ENCODE results near the gene TBC1D23.
A peak's percentile ranks its signal among the peaks of the same experiment; 100 is the strongest.
"Not testable (repeated sequence)": the region's sequence is repeated elsewhere in the genome, so short reads cannot be mapped to it uniquely, and the experiment has no call there.

TBC1D23 gene

DNA sequence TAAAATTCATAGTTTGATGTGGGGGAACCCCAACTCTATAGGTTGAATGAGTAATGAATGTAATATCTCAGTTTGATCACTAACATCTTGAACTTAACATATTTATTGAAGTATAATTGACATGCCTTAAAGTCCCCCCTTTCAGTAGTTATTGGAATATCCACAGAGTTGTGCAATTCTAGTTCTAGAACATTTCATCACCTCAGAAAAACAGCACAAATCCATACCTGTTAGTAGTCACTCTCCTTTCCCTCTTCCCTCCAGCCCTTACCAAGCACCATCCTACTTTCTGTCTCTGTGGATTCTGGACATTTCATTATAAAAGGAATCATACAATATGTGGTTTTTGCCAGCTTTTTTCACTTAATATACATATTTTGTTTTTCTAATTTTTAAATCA lies 65.0 kb downstream of the TBC1D23 start:
- Mint-ChIP-seq H3K4me1 (no peaks in the 10 kb centered on the region), H3K4me3 (no peak overlapping the region), H3K27me3 (no peaks in the 10 kb centered on the region), H3K27ac (ENCODE audit: low read depth) (no peak overlapping the region), H3K9me3 (no peaks in the 10 kb centered on the region), H3K36me3 (ENCODE audit: insufficient read depth) (peaks cover 11% of the 10 kb centered on the region)
- ATAC-seq (replicated peaks; ENCODE audit: extremely low read depth, poor library complexity, severe bottlenecking) (no peak), DNase-seq (ENCODE audit: low spot score in 2 of 2) (no peak)

DNA sequence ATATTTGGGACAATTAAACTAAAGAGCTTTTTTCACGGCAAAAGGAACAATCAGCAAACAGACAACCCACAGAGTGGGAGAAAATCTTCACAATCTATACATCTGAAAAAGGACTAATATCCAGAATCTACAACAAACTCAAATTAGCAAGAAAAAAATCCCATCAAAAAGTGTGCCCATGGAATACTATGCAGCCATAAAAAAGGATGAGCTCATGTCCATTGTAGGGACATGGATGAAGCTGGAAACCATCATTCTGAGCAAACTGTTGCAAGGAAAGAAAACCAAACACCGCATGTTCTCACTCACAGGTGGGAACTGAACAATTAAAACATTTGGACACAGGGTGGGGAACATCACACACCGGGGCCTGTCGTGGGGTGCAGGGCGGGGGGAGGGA lies 66.6 kb downstream of the TBC1D23 start:
- ATAC-seq (replicated peaks; ENCODE audit: extremely low read depth, poor library complexity, severe bottlenecking); H3K4me1 Mint-ChIP-seq; DNase-seq (ENCODE audit: low spot score in 2 of 2); H3K27me3 Mint-ChIP-seq; H3K4me3 Mint-ChIP-seq; H3K9me3 Mint-ChIP-seq; H3K27ac Mint-ChIP-seq (ENCODE audit: low read depth): not testable (repeated sequence)
- peaks cover 11% of the 10 kb centered on the region for H3K36me3 Mint-ChIP-seq (ENCODE audit: insufficient read depth)

DNA sequence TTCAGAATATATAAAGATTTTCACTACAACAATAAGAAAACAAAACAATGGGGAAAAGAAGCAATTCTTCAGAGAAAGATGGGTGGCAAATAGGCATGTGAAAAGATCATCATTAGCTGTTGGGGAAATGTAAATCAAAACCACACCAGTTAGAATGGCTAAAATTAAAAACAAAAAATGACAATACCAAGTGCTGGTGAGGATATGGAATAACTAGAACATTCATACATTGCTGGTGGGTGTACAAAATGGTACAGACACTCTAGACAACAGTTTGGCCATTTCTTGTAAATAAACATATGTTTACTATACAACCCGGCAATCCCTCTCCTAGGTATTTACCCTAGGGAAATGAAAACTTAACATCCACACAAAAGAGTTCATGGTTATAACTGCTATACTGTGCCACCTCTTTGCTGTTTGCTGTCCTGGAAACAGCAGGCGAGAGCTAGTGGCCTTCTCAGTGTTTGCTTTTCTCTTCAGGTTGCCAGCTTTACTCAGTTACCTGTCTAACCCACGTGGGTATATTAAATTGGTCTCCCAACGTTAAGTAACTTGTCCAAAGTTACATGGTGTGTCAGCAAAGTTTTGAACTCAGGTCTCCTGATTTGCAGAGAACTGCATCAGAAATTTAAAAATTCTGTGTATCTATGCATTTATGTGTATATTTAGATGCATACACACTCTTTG lies 69.2 kb downstream of the TBC1D23 start:
- no peak for ATAC-seq (replicated peaks; ENCODE audit: extremely low read depth, poor library complexity, severe bottlenecking)
- Mint-ChIP-seq H3K4me3 (no peak overlapping the region), H3K4me1 (peaks cover 2% of the 10 kb centered on the region), H3K9me3 (no peaks in the 10 kb centered on the region), H3K27ac (ENCODE audit: low read depth) (no peak overlapping the region), H3K27me3 (no peaks in the 10 kb centered on the region), H3K36me3 (ENCODE audit: insufficient read depth) (peaks cover 9% of the 10 kb centered on the region)
- no peak for DNase-seq (ENCODE audit: low spot score in 2 of 2)

DNA sequence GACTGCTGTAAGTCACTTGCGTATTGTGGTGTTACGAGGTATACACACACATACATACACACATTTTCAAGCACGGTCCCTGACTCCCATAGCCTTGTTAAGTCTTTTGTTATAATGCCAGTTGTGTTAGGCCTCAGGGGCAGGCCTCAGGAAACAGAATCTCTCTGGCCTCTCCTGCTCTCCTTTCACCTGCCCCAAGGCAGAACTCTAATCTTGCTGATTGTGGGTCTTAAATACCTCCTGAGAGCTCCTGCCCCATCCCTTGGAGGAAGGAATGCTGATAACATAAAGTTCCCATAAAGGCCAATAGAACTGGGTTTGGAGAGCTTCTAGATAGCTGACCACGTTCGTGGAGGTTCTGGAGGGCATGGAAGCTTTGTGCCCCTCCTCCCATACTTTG lies 69.9 kb downstream of the TBC1D23 start:
- no peak overlapping the region for H3K4me3 Mint-ChIP-seq
- no peaks in the 10 kb centered on the region for H3K9me3 Mint-ChIP-seq
- H3K27ac Mint-ChIP-seq (ENCODE audit: low read depth): no peak overlapping the region
- H3K36me3 Mint-ChIP-seq (ENCODE audit: insufficient read depth): peaks cover 8% of the 10 kb centered on the region
- ATAC-seq (replicated peaks; ENCODE audit: extremely low read depth, poor library complexity, severe bottlenecking) (no peak), DNase-seq (ENCODE audit: low spot score in 2 of 2) (no peak)
- no peaks in the 10 kb centered on the region for H3K27me3 Mint-ChIP-seq
- peaks cover 9% of the 10 kb centered on the region for H3K4me1 Mint-ChIP-seq

DNA sequence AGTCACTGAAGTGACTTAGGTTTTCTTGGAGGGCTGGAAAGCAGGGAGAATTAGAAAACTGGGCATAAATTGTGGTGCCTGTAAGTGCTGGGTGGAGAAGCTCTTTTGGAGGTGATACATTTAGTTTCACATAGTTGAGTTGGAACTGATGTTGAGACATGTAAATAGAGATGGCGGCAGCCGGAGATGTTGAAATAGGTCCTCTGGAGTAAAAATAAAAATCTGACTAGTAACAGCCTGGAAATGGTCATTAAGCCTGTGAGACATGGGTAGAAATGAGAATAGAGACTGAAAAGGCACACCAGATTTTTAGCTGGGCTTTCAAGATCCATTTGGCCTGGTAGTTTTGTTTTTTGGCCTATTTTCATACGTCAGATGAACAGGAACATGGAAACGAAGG lies 70.9 kb downstream of the TBC1D23 start:
- H3K27ac Mint-ChIP-seq (ENCODE audit: low read depth): no peak overlapping the region
- no peaks in the 10 kb centered on the region for H3K9me3 Mint-ChIP-seq
- no peak for DNase-seq (ENCODE audit: low spot score in 2 of 2)
- no peak for ATAC-seq (replicated peaks; ENCODE audit: extremely low read depth, poor library complexity, severe bottlenecking)
- H3K36me3 Mint-ChIP-seq (ENCODE audit: insufficient read depth): peaks cover 5% of the 10 kb centered on the region
- H3K27me3 Mint-ChIP-seq: no peaks in the 10 kb centered on the region
- peaks cover 15% of the 10 kb centered on the region for H3K4me1 Mint-ChIP-seq
- no peak overlapping the region for H3K4me3 Mint-ChIP-seq

DNA sequence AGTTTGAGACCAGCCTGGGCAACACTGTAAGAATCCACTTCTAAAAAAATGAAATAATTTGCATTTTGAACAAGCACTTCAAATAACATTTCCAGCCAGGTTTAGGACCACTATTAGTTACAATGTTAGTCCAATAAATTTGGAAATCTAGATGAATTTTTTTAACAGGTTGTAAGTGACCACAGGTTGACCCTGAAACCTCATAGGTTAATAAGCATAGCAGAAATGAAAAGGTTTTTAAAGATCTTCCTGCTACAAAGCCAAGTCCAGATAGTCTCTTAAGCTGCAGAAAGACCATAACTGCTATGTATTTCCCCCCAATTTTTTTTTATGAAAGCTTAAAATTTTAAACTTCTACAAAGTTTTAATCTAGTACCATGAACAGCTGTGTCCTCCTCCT lies 72.3 kb downstream of the TBC1D23 start:
- H3K27me3 Mint-ChIP-seq: no peaks in the 10 kb centered on the region
- H3K9me3 Mint-ChIP-seq: no peaks in the 10 kb centered on the region
- H3K27ac Mint-ChIP-seq (ENCODE audit: low read depth): peak overlapping the region; percentile 70
- no peak for ATAC-seq (replicated peaks; ENCODE audit: extremely low read depth, poor library complexity, severe bottlenecking)
- peaks cover 15% of the 10 kb centered on the region for H3K4me1 Mint-ChIP-seq
- no peaks in the 10 kb centered on the region for H3K36me3 Mint-ChIP-seq (ENCODE audit: insufficient read depth)
- no peak for DNase-seq (ENCODE audit: low spot score in 2 of 2)
- no peak overlapping the region for H3K4me3 Mint-ChIP-seq

DNA sequence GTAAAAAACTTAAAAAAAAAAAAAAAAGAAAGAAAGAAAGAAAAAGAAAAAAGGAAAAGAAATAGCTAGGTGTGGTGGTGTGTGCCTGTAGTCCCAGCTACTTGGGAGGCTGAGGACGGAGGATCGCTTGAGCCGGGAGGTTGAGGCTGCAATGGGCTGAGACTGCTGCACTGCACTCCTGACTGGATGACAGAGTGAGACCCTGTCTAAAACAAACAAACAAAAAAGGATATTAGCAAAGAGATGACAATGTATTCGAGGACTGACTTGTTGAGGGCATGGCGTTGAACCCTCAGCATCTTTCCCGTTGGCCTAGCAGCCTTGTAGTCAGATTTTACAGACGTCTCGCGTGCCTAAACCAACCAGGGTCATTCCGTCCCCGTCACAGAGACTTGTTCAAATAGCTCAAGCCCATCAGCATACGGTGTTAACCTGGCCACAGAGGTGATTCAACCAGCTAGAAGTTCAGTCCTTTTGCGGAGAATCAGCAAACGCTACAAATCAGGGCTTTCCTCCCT lies 73.2 kb downstream of the TBC1D23 start:
- Mint-ChIP-seq H3K4me1 (peaks cover 19% of the 10 kb centered on the region), H3K27me3 (no peaks in the 10 kb centered on the region), H3K4me3 (peak overlapping the region; percentile 89), H3K27ac (ENCODE audit: low read depth) (peak overlapping the region; percentile 70), H3K36me3 (ENCODE audit: insufficient read depth) (no peaks in the 10 kb centered on the region), H3K9me3 (no peaks in the 10 kb centered on the region)
- ATAC-seq (replicated peaks; ENCODE audit: extremely low read depth, poor library complexity, severe bottlenecking) (no peak), DNase-seq (ENCODE audit: low spot score in 2 of 2) (no peak)

DNA sequence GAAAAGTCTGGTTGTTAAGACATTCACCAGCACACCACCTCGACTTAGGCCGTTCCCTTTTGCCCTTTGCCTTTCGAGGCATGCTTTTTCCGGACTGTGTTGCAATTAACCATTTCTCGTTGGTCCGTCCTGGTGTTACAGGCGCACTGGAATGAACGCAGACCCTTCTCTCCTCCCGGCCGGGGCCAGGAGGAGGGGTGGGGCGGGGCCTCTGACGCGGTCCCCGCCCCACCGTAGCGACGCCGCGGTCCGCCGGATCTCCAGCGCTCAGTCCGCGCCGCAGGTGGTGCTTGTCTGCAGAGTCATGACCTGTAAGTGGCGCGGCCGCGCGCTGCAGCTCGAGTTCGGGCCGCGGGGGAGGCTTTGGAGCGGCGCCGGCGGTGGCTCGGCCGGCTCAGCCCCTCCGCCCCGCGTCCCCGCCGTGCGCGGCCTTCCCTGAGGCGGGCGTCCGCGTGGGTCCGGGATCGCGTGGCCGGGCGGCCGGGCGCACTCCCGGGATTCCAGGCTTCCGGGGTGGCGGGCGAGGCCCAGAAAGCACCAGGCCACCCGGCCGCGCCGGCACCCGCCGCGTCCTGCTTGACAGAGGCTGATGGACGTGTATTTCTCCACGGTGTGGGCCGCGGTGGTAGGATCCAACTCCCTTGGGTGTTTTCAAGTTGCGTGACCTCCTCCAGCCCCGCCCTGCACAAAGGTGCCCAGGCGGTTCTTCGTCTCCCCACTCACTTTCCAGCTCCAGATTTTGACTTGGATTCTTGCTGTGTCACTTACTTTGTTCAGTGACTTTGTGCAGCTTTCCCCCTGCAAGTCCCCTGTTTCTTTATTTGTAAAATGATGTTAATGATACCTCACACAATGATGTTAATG lies 73.9 kb downstream of the TBC1D23 start, which contains the start of gene NIT2:
Gene NIT2 (plus strand): TSS at position 270 of the 864 bp plus-strand sequence. CDS start 35 bp downstream, at position 305.
- peak within 1 kb of the TSS; percentile 89 for H3K4me3 Mint-ChIP-seq
- H3K27me3 Mint-ChIP-seq: no peaks in the 10 kb centered on the region
- no peaks in the 10 kb centered on the region for H3K9me3 Mint-ChIP-seq
- ATAC-seq (replicated peaks; ENCODE audit: extremely low read depth, poor library complexity, severe bottlenecking) (peak; percentile 92), DNase-seq (ENCODE audit: low spot score in 2 of 2) (peak; percentile 45 to 55)
- peaks cover 19% of the 10 kb centered on the region for H3K4me1 Mint-ChIP-seq
- peak within 1 kb of the TSS; percentile 92 for H3K27ac Mint-ChIP-seq (ENCODE audit: low read depth)
- peaks cover 5% of the 10 kb centered on the region for H3K36me3 Mint-ChIP-seq (ENCODE audit: insufficient read depth)

DNA sequence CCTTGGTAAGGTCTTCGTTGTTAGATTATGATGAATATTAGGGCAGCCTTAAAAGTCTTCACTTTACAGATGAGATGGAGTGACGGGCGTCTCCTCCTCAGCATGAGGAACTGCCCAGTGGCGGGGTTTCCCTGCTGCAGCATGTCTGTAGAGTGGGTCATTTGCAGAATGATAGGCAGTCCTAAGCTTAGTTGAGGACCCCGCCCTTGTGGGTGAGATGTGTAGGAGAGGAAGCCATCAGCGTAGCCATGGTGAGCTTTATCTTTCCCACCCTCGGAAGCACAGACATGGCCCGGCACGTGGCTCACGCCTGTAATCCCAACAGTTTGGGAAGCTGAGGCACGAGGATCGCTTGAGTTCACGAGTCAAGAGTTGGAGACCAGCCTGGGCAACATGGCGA lies 74.6 kb downstream of the TBC1D23 start:
- no peaks in the 10 kb centered on the region for H3K9me3 Mint-ChIP-seq
- H3K27me3 Mint-ChIP-seq: no peaks in the 10 kb centered on the region
- H3K4me1 Mint-ChIP-seq: peaks cover 19% of the 10 kb centered on the region
- no peak for DNase-seq (ENCODE audit: low spot score in 2 of 2)
- no peak for ATAC-seq (replicated peaks; ENCODE audit: extremely low read depth, poor library complexity, severe bottlenecking)
- H3K27ac Mint-ChIP-seq (ENCODE audit: low read depth): peak overlapping the region; percentile 92
- peak overlapping the region; percentile 89 for H3K4me3 Mint-ChIP-seq
- peaks cover 6% of the 10 kb centered on the region for H3K36me3 Mint-ChIP-seq (ENCODE audit: insufficient read depth)

DNA sequence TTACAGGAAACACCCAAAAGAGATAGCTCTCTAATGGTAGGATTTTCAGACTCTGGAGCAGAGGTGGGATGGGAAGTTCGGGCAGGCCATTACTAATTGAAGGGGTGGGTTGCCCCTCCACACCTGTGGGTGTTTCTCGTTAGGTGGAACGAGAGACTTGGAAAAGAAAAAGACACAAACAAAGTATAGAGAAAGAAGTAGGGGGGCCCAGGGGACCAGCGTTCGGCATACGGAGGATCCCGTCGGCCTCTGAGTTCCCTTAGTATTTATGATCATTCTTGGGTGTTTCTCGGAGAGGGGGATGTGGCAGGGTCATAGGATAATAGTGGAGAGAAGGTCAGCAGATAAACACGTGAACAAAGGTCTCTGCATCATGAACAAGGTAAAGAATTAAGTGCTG lies 75.4 kb downstream of the TBC1D23 start:
- not testable (repeated sequence) for ATAC-seq (replicated peaks; ENCODE audit: extremely low read depth, poor library complexity, severe bottlenecking); DNase-seq (ENCODE audit: low spot score in 2 of 2); H3K9me3 Mint-ChIP-seq; H3K4me3 Mint-ChIP-seq; H3K27me3 Mint-ChIP-seq
- H3K36me3 Mint-ChIP-seq (ENCODE audit: insufficient read depth): peaks cover 13% of the 10 kb centered on the region
- H3K4me1 Mint-ChIP-seq: peaks cover 19% of the 10 kb centered on the region
- H3K27ac Mint-ChIP-seq (ENCODE audit: low read depth): peak overlapping the region; percentile 92

DNA sequence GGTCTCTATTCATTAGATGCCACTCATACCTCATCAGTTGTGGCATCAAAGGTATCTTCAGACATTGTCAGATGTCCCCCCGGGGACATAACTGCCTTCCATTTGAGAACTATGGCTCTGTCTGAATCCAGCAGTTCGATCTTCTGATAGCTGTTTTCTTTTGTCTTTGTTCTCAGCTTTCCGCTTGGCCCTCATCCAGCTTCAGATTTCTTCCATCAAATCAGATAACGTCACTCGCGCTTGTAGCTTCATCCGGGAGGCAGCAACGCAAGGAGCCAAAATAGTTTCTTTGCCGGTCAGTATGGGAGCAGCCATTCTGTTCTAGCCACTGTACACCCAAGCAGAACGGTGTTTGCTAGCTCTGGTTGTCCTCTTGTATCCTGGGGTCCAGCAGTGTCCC lies 78.1 kb downstream of the TBC1D23 start:
- no peak overlapping the region for H3K4me3 Mint-ChIP-seq

DNA sequence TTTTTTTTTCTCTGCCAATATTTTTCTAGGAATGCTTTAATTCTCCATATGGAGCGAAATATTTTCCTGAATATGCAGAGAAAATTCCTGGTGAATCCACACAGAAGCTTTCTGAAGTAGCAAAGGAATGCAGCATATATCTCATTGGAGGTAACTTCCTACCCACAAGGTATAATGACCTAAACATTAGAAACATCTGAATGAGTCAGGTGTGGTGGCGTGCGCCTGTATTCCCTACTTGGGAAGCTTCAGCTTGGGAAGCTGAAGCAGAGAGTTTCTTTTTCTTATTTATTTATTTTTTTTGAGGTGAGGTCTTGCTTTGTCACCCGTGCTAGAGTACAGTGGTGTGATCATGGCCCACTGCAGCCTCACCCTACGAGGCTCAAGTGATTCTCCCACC lies 79.0 kb downstream of the TBC1D23 start:
- Mint-ChIP-seq H3K4me3 (no peak overlapping the region), H3K36me3 (ENCODE audit: insufficient read depth) (peaks cover 30% of the 10 kb centered on the region), H3K4me1 (peaks cover 19% of the 10 kb centered on the region), H3K27ac (ENCODE audit: low read depth) (no peak overlapping the region), H3K27me3 (no peaks in the 10 kb centered on the region), H3K9me3 (no peaks in the 10 kb centered on the region)
- DNase-seq (ENCODE audit: low spot score in 2 of 2) (no peak), ATAC-seq (replicated peaks; ENCODE audit: extremely low read depth, poor library complexity, severe bottlenecking) (no peak)

More for the DNA sequence above, 78.1 kb downstream of the TBC1D23 start:
- H3K27ac Mint-ChIP-seq (ENCODE audit: low read depth): no peak overlapping the region
- ATAC-seq (replicated peaks; ENCODE audit: extremely low read depth, poor library complexity, severe bottlenecking) (no peak), DNase-seq (ENCODE audit: low spot score in 2 of 2) (no peak)
- H3K27me3 Mint-ChIP-seq: no peaks in the 10 kb centered on the region
- peaks cover 19% of the 10 kb centered on the region for H3K4me1 Mint-ChIP-seq
- H3K9me3 Mint-ChIP-seq: no peaks in the 10 kb centered on the region
- H3K36me3 Mint-ChIP-seq (ENCODE audit: insufficient read depth): peaks cover 30% of the 10 kb centered on the region

DNA sequence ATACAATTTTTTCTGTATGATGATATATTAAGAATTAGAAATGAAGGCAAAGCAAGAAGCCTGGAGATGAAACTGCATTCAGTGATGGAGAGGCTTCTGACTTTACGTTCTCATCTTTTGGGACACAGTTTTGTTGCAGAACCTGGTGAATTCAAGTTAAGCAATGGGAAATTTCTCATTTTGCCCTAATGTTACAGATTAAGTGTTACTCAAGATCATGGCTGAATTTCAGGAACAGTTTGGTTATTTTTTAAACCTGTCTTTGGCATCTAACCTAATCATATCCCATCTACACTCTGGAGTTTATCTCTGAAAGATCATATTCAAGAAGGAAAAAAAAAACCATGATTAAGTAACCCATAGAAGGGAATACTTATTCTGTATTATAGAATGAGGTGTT lies 79.7 kb downstream of the TBC1D23 start:
- H3K9me3 Mint-ChIP-seq: no peaks in the 10 kb centered on the region
- no peaks in the 10 kb centered on the region for H3K27me3 Mint-ChIP-seq
- ATAC-seq (replicated peaks; ENCODE audit: extremely low read depth, poor library complexity, severe bottlenecking) (no peak), DNase-seq (ENCODE audit: low spot score in 2 of 2) (no peak)
- peaks cover 30% of the 10 kb centered on the region for H3K36me3 Mint-ChIP-seq (ENCODE audit: insufficient read depth)
- H3K4me1 Mint-ChIP-seq: peaks cover 11% of the 10 kb centered on the region
- H3K27ac Mint-ChIP-seq (ENCODE audit: low read depth): no peak overlapping the region
- no peak overlapping the region for H3K4me3 Mint-ChIP-seq
